Ishikawa (cell line): ENCODE data around the gene UBA52.

Experiments
- CEBPB ChIP-seq: IDR thresholded peaks from 2 replicates; pipeline ENCODE4 v1.6.1; 2012
- CREB1 ChIP-seq: IDR thresholded peaks from 2 replicates; pipeline ENCODE4 v1.6.1; 2012; ENCODE audit warnings: low read depth
- EGR1 ChIP-seq: IDR thresholded peaks from 2 replicates; pipeline ENCODE4 v1.6.1; 2012
- EP300 ChIP-seq: IDR thresholded peaks from 2 replicates; pipeline ENCODE4 v1.6.1; 2012; ENCODE audit warnings: borderline replicate concordance
- FOXM1 ChIP-seq: IDR thresholded peaks from 2 replicates; pipeline ENCODE4 v1.6.1; 2012; ENCODE audit warnings: low read depth, borderline replicate concordance
- MAX ChIP-seq: IDR thresholded peaks from 2 replicates; pipeline ENCODE4 v1.6.1; 2012
- NFIC ChIP-seq: IDR thresholded peaks from 2 replicates; pipeline ENCODE4 v1.6.1; 2012
- RAD21 ChIP-seq: IDR thresholded peaks from 2 replicates; pipeline ENCODE4 v1.6.1; 2012; ENCODE audit warnings: low read depth
- REST ChIP-seq: IDR thresholded peaks from 2 replicates; pipeline ENCODE4 v1.6.1; 2012; ENCODE audit warnings: low read depth, mild to moderate bottlenecking
- TAF1 ChIP-seq: IDR thresholded peaks from 2 replicates; pipeline ENCODE4 v1.6.1; 2012; ENCODE audit warnings: low read depth, mild to moderate bottlenecking
- TCF12 ChIP-seq: IDR thresholded peaks from 2 replicates; pipeline ENCODE4 v1.6.1; 2012; ENCODE audit warnings: low read depth
- TEAD4 ChIP-seq: IDR thresholded peaks from 2 replicates; pipeline ENCODE4 v1.6.1; 2012
- USF1 ChIP-seq: IDR thresholded peaks from 2 replicates; pipeline ENCODE4 v1.6.1; 2012
- YY1 ChIP-seq: IDR thresholded peaks from 2 replicates; pipeline ENCODE4 v1.6.1; 2012; ENCODE audit warnings: low read depth
- ZBTB7A ChIP-seq: IDR thresholded peaks from 2 replicates; pipeline ENCODE4 v1.6.1; 2012; ENCODE audit warnings: low read depth

Gene UBA52

GRCh38 chr19:18541992-18542940 is 29.4 kb upstream of the UBA52 start:
- TF ChIP-seq TAF1 (no peak), EGR1 (no peak), CEBPB (no peak), EP300 (no peak), MAX (no peak), REST (no peak), FOXM1 (no peak), USF1 (no peak), RAD21 (no peak), NFIC (no peak), ZBTB7A (no peak), TEAD4 (no peak), YY1 (no peak), TCF12 (no peak), CREB1 (no peak)

- TF ChIP-seq EP300 (no peak), TAF1 (0 out of 2 replicates have a peak, but pooled peaks have one; percentile 22), CEBPB (no peak), ZBTB7A (peak; percentile 98)
Observed at GRCh38 chr19:18542941-18543813, 28.5 kb upstream of the UBA52 start, which contains the start of gene FKBP8. FKBP8 (minus strand) TSS chr19:18543573; CDS start chr19:18541970, 1,603 bp downstream.

GRCh38 chr19:18543814-18544475 is 27.7 kb upstream of the UBA52 start:
- TF ChIP-seq TEAD4 = no peak
- no peak for TF ChIP-seq EGR1
- peak; percentile 67; the same call in 1 of the 2 replicates for TF ChIP-seq ZBTB7A
- no peak for TF ChIP-seq CEBPB
- no peak for TF ChIP-seq REST
- no peak for TF ChIP-seq CREB1
- TF ChIP-seq YY1 = no peak

- TF ChIP-seq MAX = no peak
- no peak for TF ChIP-seq USF1
- no peak for TF ChIP-seq FOXM1
- TF ChIP-seq EGR1 = no peak
- TF ChIP-seq ZBTB7A = no peak
- no peak for TF ChIP-seq RAD21
- no peak for TF ChIP-seq EP300
- TF ChIP-seq YY1 = no peak
- TF ChIP-seq CEBPB = no peak
- no peak for TF ChIP-seq NFIC
- no peak for TF ChIP-seq CREB1
- no peak for TF ChIP-seq REST
- no peak for TF ChIP-seq TEAD4
- TF ChIP-seq TCF12 = no peak
- no peak for TF ChIP-seq TAF1
Observed at GRCh38 chr19:18551631-18552030, 20.0 kb upstream of the UBA52 start.
